Colonic mucosa (tissue), 4 donors: ENCODE measurements around the gene ACTR2. TPM values are rescaled to one million over a fixed set of nuclear protein-coding genes. Genes with fewer than 3 reads are reported as not detected.

Experiments
- DNase-seq: peaks from one replicate; pipeline ENCODE4 v3.0.0-alpha.2; 2020
- H3K27ac ChIP-seq: fragments of 200-600 bp; one replicate; pipeline ENCODE4 v1.8.0; 2021
- H3K27me3 ChIP-seq: fragments of 200-600 bp; one replicate; pipeline ENCODE4 v1.8.0; 2021
- H3K36me3 ChIP-seq: fragments of 200-600 bp; one replicate; pipeline ENCODE4 v1.8.0; 2021
- H3K4me1 ChIP-seq: fragments of 200-600 bp; one replicate; pipeline ENCODE4 v1.8.0; 2021; ENCODE audit warnings: mild to moderate bottlenecking
- H3K4me3 ChIP-seq: fragments of 200-600 bp; one replicate; pipeline ENCODE4 v1.8.0; 2021
- H3K9ac ChIP-seq, 2 donors: one replicate each; pipeline ENCODE4 v1.7.0; 2013; ENCODE audit warnings: control low read depth in 2 of 2, low read depth in 2 of 2, low read length in 2 of 2
- H3K9me3 ChIP-seq: fragments of 200-600 bp; one replicate; pipeline ENCODE4 v1.8.0; 2021
- intact Hi-C: fragments of 100-400 bp; cut with DNase I; formaldehyde crosslinking; loops from one replicate; pipeline ENCODE4 v1.14.1; 2022
- total RNA-seq, 2 donors: library from RNA; stranded (reverse); fragmentation: NEBNext Ultra II Directional in 1 of 2; extraction: Animal tissue kit (Norgen Biotek cat#: 25700) in 1 of 2; gene quantifications; one replicate each; pipeline ENCODE4 v1.2.1, GENCODE V29; 2021
- TF ChIP-seq, protein P1 (sequence below): fragments of 200-600 bp; IDR thresholded peaks from one replicate; pipeline ENCODE4 v1.8.0; 2022; ENCODE audit warnings: antibody characterized with exemption, mild to moderate bottlenecking
- donor health status: healthy.
- donor health status: DM: no; HTN: no; CAD: no.
- donor health status: DM: no; HTN: no; CAD: no.

The ACTR2 gene
- total RNA-seq, 2 donors from 2014 or later: 314 to 406 TPM

DNA sequence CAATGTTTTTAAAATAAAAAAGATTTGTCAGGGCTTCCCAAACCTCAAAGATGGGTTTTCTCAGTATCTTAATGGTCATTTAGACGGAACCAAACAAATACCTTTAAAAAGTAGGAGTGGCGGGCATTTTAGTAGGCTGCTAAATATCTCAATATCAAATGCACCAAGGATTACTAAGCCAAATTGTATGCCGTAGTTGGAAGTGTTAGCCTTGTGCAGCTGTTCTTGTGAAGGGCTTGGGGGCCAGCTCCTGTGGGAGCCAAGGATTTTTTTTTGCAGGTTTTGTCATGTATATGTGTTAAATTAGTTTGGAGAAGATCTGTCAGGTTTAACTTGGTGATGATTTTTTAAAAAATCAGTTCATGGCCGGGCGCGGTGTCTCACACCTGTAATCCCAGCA is 52.1 kb downstream of the ACTR2 start:
- Histone ChIP-seq H3K4me1 (no peaks in the 10 kb centered on the region), H3K27me3 (no peaks in the 10 kb centered on the region), H3K27ac (no peak overlapping the region), H3K9ac (no peak overlapping the region), H3K36me3 (no peaks in the 10 kb centered on the region), H3K9me3 (no peaks in the 10 kb centered on the region), H3K4me3 (no peak overlapping the region)
- intact Hi-C loops: no loop called here
- TF ChIP-seq, protein P1, sequence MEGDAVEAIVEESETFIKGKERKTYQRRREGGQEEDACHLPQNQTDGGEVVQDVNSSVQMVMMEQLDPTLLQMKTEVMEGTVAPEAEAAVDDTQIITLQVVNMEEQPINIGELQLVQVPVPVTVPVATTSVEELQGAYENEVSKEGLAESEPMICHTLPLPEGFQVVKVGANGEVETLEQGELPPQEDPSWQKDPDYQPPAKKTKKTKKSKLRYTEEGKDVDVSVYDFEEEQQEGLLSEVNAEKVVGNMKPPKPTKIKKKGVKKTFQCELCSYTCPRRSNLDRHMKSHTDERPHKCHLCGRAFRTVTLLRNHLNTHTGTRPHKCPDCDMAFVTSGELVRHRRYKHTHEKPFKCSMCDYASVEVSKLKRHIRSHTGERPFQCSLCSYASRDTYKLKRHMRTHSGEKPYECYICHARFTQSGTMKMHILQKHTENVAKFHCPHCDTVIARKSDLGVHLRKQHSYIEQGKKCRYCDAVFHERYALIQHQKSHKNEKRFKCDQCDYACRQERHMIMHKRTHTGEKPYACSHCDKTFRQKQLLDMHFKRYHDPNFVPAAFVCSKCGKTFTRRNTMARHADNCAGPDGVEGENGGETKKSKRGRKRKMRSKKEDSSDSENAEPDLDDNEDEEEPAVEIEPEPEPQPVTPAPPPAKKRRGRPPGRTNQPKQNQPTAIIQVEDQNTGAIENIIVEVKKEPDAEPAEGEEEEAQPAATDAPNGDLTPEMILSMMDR: no peak
- DNase-seq: no peak

DNA sequence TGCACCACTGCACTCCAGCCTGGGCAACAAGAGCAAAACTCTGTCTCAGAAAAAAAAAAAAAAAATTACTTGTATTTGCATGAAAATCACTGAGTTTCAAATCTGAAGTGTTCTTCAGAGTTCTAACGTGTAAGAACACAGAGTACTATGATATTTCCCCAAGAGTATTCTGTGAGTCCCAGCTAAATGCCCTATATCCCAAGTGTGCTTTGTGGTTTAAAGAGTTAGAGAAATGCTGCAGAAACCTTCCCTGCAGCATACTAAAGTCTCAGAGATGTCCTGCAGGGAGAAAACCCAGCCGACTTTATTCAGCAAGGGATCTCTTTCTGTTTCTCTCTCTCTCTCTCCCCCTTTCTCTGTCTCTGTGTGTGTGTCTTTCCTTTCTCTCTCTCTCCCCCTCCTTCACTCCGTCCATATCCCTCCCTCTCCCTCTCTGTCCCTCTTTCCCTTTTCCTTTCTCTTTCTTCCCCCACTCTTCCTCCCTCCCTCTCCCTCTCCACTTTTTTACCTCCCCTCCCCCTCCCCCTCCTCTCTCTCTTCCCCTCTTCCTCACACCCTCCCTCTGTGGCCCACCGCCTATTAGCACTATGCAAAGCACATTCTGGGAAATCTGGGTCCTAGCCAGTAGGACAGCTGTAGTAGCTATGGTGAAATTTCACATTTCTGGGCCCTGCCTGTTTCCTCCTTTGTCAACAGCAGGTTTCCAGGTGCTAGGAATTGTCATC is 54.2 kb downstream of the ACTR2 start:
- intact Hi-C loops: no loop called here
- Histone ChIP-seq H3K9me3 (no peaks in the 10 kb centered on the region), H3K27ac (no peak overlapping the region), H3K36me3 (no peaks in the 10 kb centered on the region), H3K4me3 (no peak overlapping the region), H3K9ac (no peak overlapping the region), H3K27me3 (no peaks in the 10 kb centered on the region), H3K4me1 (no peaks in the 10 kb centered on the region)
- TF ChIP-seq, protein P1: no peak
- no peak for DNase-seq

DNA sequence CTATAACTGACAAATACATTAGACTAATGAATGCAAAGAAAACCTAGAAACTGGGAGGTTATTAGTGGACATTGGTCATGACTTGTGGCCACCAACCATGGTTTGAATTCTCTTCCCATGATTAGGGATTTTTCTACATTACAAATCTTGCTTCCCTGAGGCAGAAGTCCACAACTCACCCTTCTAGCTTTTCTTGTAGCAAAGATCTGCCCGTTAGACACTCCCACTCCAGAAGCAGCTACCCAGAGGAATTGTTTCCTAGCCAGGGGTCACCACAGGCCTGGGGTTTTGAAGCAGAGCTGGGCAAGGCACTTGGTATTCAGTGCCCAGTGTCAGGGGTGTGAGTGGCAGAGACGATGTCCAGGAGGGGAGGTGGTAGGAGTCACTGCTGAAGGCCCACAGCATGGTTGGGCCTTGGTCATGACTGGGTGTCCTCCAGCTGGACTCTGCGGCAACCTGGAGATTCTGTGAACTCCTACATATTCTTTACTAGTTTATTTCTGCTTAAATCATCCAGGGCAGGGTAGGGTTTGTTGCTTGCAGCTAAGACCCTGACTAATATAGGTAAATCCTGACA is 54.9 kb downstream of the ACTR2 start:
- no peak for DNase-seq
- TF ChIP-seq, protein P1: no peak
- no peaks in the 10 kb centered on the region for H3K36me3 ChIP-seq
- H3K27me3 ChIP-seq: no peaks in the 10 kb centered on the region
- no peak overlapping the region for H3K9ac ChIP-seq
- no peak overlapping the region for H3K27ac ChIP-seq
- H3K4me1 ChIP-seq: no peaks in the 10 kb centered on the region
- no peak overlapping the region for H3K4me3 ChIP-seq
- intact Hi-C loops: no loop called here
- H3K9me3 ChIP-seq: no peaks in the 10 kb centered on the region

DNA sequence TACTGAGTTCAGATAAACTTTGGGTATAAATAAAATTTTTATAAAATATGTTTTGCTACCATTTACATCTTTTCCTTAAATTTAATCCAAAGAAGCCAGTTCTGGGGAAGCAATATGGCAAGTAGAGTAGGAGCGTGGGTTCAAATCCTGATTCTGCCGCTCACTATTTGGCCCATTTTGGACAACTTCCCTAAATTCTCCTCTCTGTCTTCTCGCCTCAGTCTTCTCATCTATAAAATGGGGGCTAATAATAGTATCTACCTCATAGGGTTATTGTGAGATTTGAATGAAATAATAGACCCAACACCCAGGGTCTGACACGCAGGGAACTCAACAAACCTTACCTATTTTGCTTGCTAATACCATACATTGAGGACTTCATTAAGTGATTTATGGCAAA is 59.7 kb downstream of the ACTR2 start:
- Histone ChIP-seq H3K4me1 (peaks cover 5% of the 10 kb centered on the region), H3K27ac (no peak overlapping the region), H3K36me3 (no peaks in the 10 kb centered on the region), H3K4me3 (no peak overlapping the region), H3K9ac (no peak overlapping the region), H3K9me3 (no peaks in the 10 kb centered on the region), H3K27me3 (no peaks in the 10 kb centered on the region)
- no peak for DNase-seq
- intact Hi-C loops: no loop called here
- TF ChIP-seq, protein P1: no peak

DNA sequence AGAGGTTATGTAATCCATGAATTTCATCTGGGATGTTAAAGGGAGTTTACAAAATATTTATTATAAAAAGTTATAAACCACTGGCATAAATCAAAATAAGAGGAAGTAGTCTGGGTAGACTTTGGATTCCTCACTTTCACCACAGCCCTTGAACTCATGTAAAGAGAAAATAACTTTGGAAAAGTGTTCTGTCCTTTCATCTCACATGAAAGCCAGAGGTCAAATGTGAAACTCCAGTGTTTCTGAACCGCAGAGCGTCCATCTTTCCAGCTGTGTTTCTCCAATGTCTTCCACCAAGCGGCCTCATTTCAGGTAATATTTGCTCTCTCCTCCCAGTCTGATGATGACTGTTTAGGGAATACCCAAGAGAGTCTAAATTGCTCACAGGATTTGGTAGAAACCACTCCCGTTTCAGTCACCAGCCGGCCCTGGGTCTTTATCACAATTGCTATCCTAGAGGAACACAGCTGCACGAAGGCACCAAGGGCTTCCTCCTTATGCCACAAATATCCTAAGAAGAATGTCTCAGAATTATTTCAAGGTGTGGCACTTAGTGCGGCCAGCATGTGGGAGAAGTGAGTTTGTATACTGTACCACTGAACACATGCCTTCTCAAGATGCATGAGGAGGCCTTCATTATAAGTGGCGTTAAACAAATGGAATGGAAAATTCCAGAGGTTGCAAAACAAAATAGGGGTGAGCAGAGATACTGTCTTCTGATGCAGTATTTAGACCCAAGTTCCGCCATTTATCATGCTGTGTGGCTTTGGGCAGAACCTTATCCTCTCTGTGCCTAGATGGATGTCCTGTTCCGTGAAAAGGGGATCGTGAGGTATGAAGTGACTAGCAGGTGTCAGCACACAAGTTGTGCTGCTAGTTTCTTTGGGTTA is 63.8 kb downstream of the ACTR2 start:
- intact Hi-C loops: no loop called here
- DNase-seq: no peak
- Histone ChIP-seq H3K27me3 (no peaks in the 10 kb centered on the region), H3K9ac (no peak overlapping the region), H3K27ac (no peak overlapping the region), H3K4me3 (no peak overlapping the region), H3K4me1 (peaks cover 5% of the 10 kb centered on the region), H3K9me3 (no peaks in the 10 kb centered on the region), H3K36me3 (no peaks in the 10 kb centered on the region)
- TF ChIP-seq, protein P1: no peak
